Colonic mucosa (tissue), 4 donors: Measurements from ENCODE around the gene DHRS3. TPM values are rescaled to one million over a fixed set of nuclear protein-coding genes. Genes with fewer than 3 reads are reported as not detected.
A peak's percentile ranks its signal among the peaks of the same experiment; 100 is the strongest.
"Not testable (repeated sequence)": the region's sequence is repeated elsewhere in the genome, so short reads cannot be mapped to it uniquely, and the experiment has no call there.

Experiments used
- DNase-seq: peaks from one replicate; pipeline ENCODE4 v3.0.0-alpha.2; 2020
- H3K27ac ChIP-seq: fragments of 200-600 bp; one replicate; pipeline ENCODE4 v1.8.0; 2021
- H3K27me3 ChIP-seq: fragments of 200-600 bp; one replicate; pipeline ENCODE4 v1.8.0; 2021
- H3K36me3 ChIP-seq: fragments of 200-600 bp; one replicate; pipeline ENCODE4 v1.8.0; 2021
- H3K4me1 ChIP-seq: fragments of 200-600 bp; one replicate; pipeline ENCODE4 v1.8.0; 2021; ENCODE audit warnings: mild to moderate bottlenecking
- H3K4me3 ChIP-seq: fragments of 200-600 bp; one replicate; pipeline ENCODE4 v1.8.0; 2021
- H3K9ac ChIP-seq, 2 donors: one replicate each; pipeline ENCODE4 v1.7.0; 2013; ENCODE audit warnings: control low read depth in 2 of 2, low read depth in 2 of 2, low read length in 2 of 2
- H3K9me3 ChIP-seq: fragments of 200-600 bp; one replicate; pipeline ENCODE4 v1.8.0; 2021
- CTCF ChIP-seq: fragments of 200-600 bp; IDR thresholded peaks from one replicate; pipeline ENCODE4 v1.8.0; 2022; ENCODE audit warnings: antibody characterized with exemption, mild to moderate bottlenecking
- intact Hi-C: fragments of 100-400 bp; cut with DNase I; formaldehyde crosslinking; loops from one replicate; pipeline ENCODE4 v1.14.1; 2022
- total RNA-seq, 2 donors: library from RNA; stranded (reverse); fragmentation: NEBNext Ultra II Directional in 1 of 2; extraction: Animal tissue kit (Norgen Biotek cat#: 25700) in 1 of 2; gene quantifications; one replicate each; pipeline ENCODE4 v1.2.1, GENCODE V29; 2021
- donor health status: healthy.
- donor health status: DM: no; HTN: no; CAD: no.
- donor health status: DM: no; HTN: no; CAD: no.

DHRS3 gene
- total RNA-seq, 2 donors from 2014 or later, result 69.6 to 120 TPM

- Histone ChIP-seq H3K9ac (no peak overlapping the region), H3K27me3 (no peaks in the 10 kb centered on the region), H3K4me1 (peaks cover 14% of the 10 kb centered on the region), H3K9me3 (no peaks in the 10 kb centered on the region), H3K27ac (no peak overlapping the region), H3K36me3 (no peaks in the 10 kb centered on the region), H3K4me3 (no peak overlapping the region)
- no peak for TF ChIP-seq CTCF
- no peak for DNase-seq
- intact Hi-C loops, result loop anchor here (5.0 kb wide), 1 partner anchor 50 kb away; no protein-coding TSS in a partner anchor
Observed at GRCh38 chr1:12527564-12527963, 90.4 kb downstream of the DHRS3 start.

- Histone ChIP-seq H3K4me3 (no peak overlapping the region), H3K27me3 (no peaks in the 10 kb centered on the region), H3K36me3 (no peaks in the 10 kb centered on the region), H3K27ac (no peak overlapping the region), H3K9ac (no peak overlapping the region), H3K4me1 (peaks cover 14% of the 10 kb centered on the region), H3K9me3 (no peaks in the 10 kb centered on the region)
- DNase-seq, result peak; percentile 77
- no peak for TF ChIP-seq CTCF
- intact Hi-C loops, result loop anchor here (5.0 kb wide), 1 partner anchor 48 kb away; no protein-coding TSS in a partner anchor
Observed at GRCh38 chr1:12525311-12526181, 92.5 kb downstream of the DHRS3 start.

- Histone ChIP-seq H3K4me3 (no peak overlapping the region), H3K36me3 (no peaks in the 10 kb centered on the region), H3K27ac (no peak overlapping the region), H3K27me3 (no peaks in the 10 kb centered on the region), H3K9me3 (no peaks in the 10 kb centered on the region), H3K4me1 (peaks cover 14% of the 10 kb centered on the region), H3K9ac (no peak overlapping the region)
- intact Hi-C loops, result no loop called here
- no peak for DNase-seq
- no peak for TF ChIP-seq CTCF
Observed at GRCh38 chr1:12524266-12524665, 93.7 kb downstream of the DHRS3 start.

GRCh38 chr1:12522780-12523179, 95.2 kb downstream of the DHRS3 start:
- H3K9me3 ChIP-seq, H3K27ac ChIP-seq, H3K4me3 ChIP-seq, intact Hi-C loops, H3K9ac ChIP-seq, H3K4me1 ChIP-seq, H3K36me3 ChIP-seq, H3K27me3 ChIP-seq, DNase-seq: not testable (repeated sequence)

- H3K27me3 ChIP-seq, result no peaks in the 10 kb centered on the region
- H3K9ac ChIP-seq, result no peak overlapping the region
- H3K36me3 ChIP-seq, result no peaks in the 10 kb centered on the region
- intact Hi-C loops, result no loop called here
- H3K4me1 ChIP-seq, result no peaks in the 10 kb centered on the region
- no peak overlapping the region for H3K4me3 ChIP-seq
- no peak for DNase-seq
- no peak for TF ChIP-seq CTCF
- H3K9me3 ChIP-seq, result no peaks in the 10 kb centered on the region
- H3K27ac ChIP-seq, result no peak overlapping the region
Observed at GRCh38 chr1:12521096-12521495, 96.9 kb downstream of the DHRS3 start.
